T-cell (primary cell): ENCODE measurements around the gene SULT1E1. TPM values are rescaled to one million over a fixed set of nuclear protein-coding genes. Genes with fewer than 3 reads are reported as not detected.

Source experiments
- ATAC-seq, 4 experiments: fragments of 200-7000 bp in 3 of 4; fragments of 150-1000 bp in 1 of 4; cut with Tn5 transposase; replicated peaks in 1 of 4; 1 replicate in 3 of 4; 2 replicates in 1 of 4; pipeline ENCODE4 v1.10.0; 2021; ENCODE audit warnings: moderate library complexity in 3 of 4, mild to moderate bottlenecking in 2 of 4, moderate number of reproducible peaks in 1 of 4
- CTCF ChIA-PET, 2 donors: fragments of 300-600 bp; sonication (Branson Sonifier 250); formaldehyde crosslinking; loops; one replicate each; lab custom pipeline; 2022; ENCODE audit warnings: antibody characterized with exemption in 2 of 2; lab: Charles Lee
- POLR2A ChIA-PET, 2 donors: fragments of 300-600 bp; sonication (Branson Sonifier 250); formaldehyde crosslinking; loops; one replicate each; lab custom pipeline; 2022; ENCODE audit warnings: antibody characterized with exemption in 2 of 2; lab: Charles Lee
- DNase-seq, 35 experiments: peaks; one replicate each; pipeline versions ENCODE4 v3.0.0 to v3.0.0-alpha.2; 2013 to 2023
- H3K27ac ChIP-seq: one replicate; pipeline ENCODE4 v1.5.1; 2013; ENCODE audit warnings: low read length
- H3K27me3 ChIP-seq, 2 experiments: replicated peaks in 1 of 2; 1 replicate in 1 of 2; 2 replicates in 1 of 2; pipeline versions ENCODE4 v1.6.1 to v1.7.0; 2013; ENCODE audit warnings: low read length in 1 of 2, mixed read lengths in 1 of 2; ENCODE audit not compliant: control insufficient read depth in 2 of 2, insufficient read depth in 2 of 2; ENCODE audit errors: extremely low read depth in 1 of 2
- H3K36me3 ChIP-seq, 2 donors: 1 replicate in 1 of 2; 2 replicates in 1 of 2; pipeline versions ENCODE4 v1.6.1 to v1.7.0; 2013; ENCODE audit warnings: low read length in 1 of 2; ENCODE audit not compliant: control insufficient read depth in 2 of 2, insufficient read depth in 1 of 2; ENCODE audit errors: extremely low read depth in 1 of 2
- H3K4me1 ChIP-seq, 2 experiments: 1 replicate in 1 of 2; 2 replicates in 1 of 2; pipeline versions ENCODE4 v1.6.1 to v1.7.0; 2013; ENCODE audit warnings: low read length in 2 of 2, mixed read lengths in 1 of 2; ENCODE audit not compliant: insufficient read depth in 2 of 2, control insufficient read depth in 1 of 2; ENCODE audit errors: extremely low read depth in 1 of 2
- H3K4me3 ChIP-seq, 2 donors: 1 replicate in 1 of 2; 2 replicates in 1 of 2; pipeline versions ENCODE4 v1.5.1 to v1.7.0; 2013; ENCODE audit warnings: mild to moderate bottlenecking in 2 of 2, low read length in 1 of 2, moderate library complexity in 1 of 2; ENCODE audit not compliant: control insufficient read depth in 1 of 2; ENCODE audit errors: extremely low read depth in 1 of 2
- H3K9me3 ChIP-seq: 2 replicates; pipeline ENCODE4 v1.7.0; 2013
- H3K27ac Mint-ChIP-seq, 2 donors: one replicate each; pipeline ENCODE4 v1.8.0; 2020 to 2021; ENCODE audit warnings: mild to moderate bottlenecking in 2 of 2, mixed read lengths in 2 of 2
- H3K27me3 Mint-ChIP-seq, 2 donors: one replicate each; pipeline ENCODE4 v1.8.0; 2021 to 2022; ENCODE audit warnings: mixed read lengths in 2 of 2
- H3K36me3 Mint-ChIP-seq: one replicate; pipeline ENCODE4 v1.8.0; 2021; ENCODE audit warnings: mixed read lengths
- H3K4me1 Mint-ChIP-seq, 3 donors: one replicate each; pipeline ENCODE4 v1.8.0; 2020 to 2022; ENCODE audit warnings: mixed read lengths in 3 of 3, mild to moderate bottlenecking in 1 of 3
- H3K4me3 Mint-ChIP-seq, 3 donors: one replicate each; pipeline ENCODE4 v1.8.0; 2020 to 2022; ENCODE audit warnings: mild to moderate bottlenecking in 3 of 3, mixed read lengths in 3 of 3, moderate library complexity in 3 of 3
- H3K9me3 Mint-ChIP-seq, 3 donors: one replicate each; pipeline ENCODE4 v1.8.0; 2020 to 2022; ENCODE audit warnings: mixed read lengths in 3 of 3
- WGBS: methylation state at CpG from one replicate; pipeline ENCODE4 v1.1.5; 2013; ENCODE audit warnings: missing lambda C conversion rate; ENCODE audit not compliant: insufficient coverage; 5-methylcytosine and 5-hydroxymethylcytosine counted together
- total RNA-seq, 35 experiments: library from RNA in 6 of 35; stranded (reverse) in 6 of 35; fragments of 120-200 nt in 1 of 35; gene quantifications; one replicate each; pipeline versions ENCODE4 v1.2.1 to v1.2.4 and lab custom pipeline; 2013 to 2026

The SULT1E1 gene, protein sequence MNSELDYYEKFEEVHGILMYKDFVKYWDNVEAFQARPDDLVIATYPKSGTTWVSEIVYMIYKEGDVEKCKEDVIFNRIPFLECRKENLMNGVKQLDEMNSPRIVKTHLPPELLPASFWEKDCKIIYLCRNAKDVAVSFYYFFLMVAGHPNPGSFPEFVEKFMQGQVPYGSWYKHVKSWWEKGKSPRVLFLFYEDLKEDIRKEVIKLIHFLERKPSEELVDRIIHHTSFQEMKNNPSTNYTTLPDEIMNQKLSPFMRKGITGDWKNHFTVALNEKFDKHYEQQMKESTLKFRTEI
- total RNA-seq (not detected), total RNA-seq (lab: John Stamatoyannopoulos, UW) (0 reads per million in 29 experiments)
- 0.11 TPM for total RNA-seq (2013)

GRCh38 chr4:69860052-69860451 lies at the start of gene SULT1E1:
Gene SULT1E1, minus strand, starts transcription at chr4:69860145. Its CDS starts 2,501 bp downstream, at chr4:69857644.
- no CpG with 5 or more reads among the region's 1 CpG for WGBS
- Histone ChIP-seq H3K27ac (no peak within 1 kb of the TSS), H3K4me3 (no peak within 1 kb of the TSS), H3K9me3 (no peaks in the 10 kb centered on the region), H3K36me3 (no peaks in the 10 kb centered on the region), H3K27me3 (no peaks in the 10 kb centered on the region), H3K4me1 (no peaks in the 10 kb centered on the region)
- no peaks in the 10 kb centered on the region for H3K36me3 Mint-ChIP-seq
- no peak within 1 kb of the TSS for H3K4me3 Mint-ChIP-seq
- no peak within 1 kb of the TSS for H3K27ac Mint-ChIP-seq
- H3K27me3 Mint-ChIP-seq, result no peaks in the 10 kb centered on the region
- DNase-seq (no peak), ATAC-seq (no peak)
- no peaks in the 10 kb centered on the region for H3K4me1 Mint-ChIP-seq
- H3K9me3 Mint-ChIP-seq, result no peaks in the 10 kb centered on the region
- ChIA-PET POLR2A (no interaction called here), CTCF (no interaction called here)

- ATAC-seq (no peak), DNase-seq (no peak)
- Histone ChIP-seq H3K4me1 (no peaks in the 10 kb centered on the region), H3K36me3 (no peaks in the 10 kb centered on the region), H3K9me3 (no peaks in the 10 kb centered on the region), H3K4me3 (no peak overlapping the region), H3K27me3 (peaks cover 0 to 2% of the 10 kb centered on the region in 2 experiments), H3K27ac (no peak overlapping the region)
- ChIA-PET CTCF (interaction anchor here in 1 of 2 donors (0.7 kb wide), 1 partner anchor 84 kb away, joined by 3 read pairs; no protein-coding TSS in a partner anchor), POLR2A (interaction anchor here in 1 of 2 donors (0.7 kb wide), 1 partner anchor 1733 kb away, joined by 5 read pairs; no protein-coding TSS in a partner anchor)
- H3K4me3 Mint-ChIP-seq, result no peak overlapping the region
- no peaks in the 10 kb centered on the region for H3K36me3 Mint-ChIP-seq
- no peak overlapping the region for H3K27ac Mint-ChIP-seq
- H3K4me1 Mint-ChIP-seq, result no peaks in the 10 kb centered on the region
- no peaks in the 10 kb centered on the region for H3K9me3 Mint-ChIP-seq
- WGBS, result no CpG with 5 or more reads among the region's 4 CpGs
- peaks cover 0 to 4% of the 10 kb centered on the region in 2 donors for H3K27me3 Mint-ChIP-seq
These were observed 49.2 kb upstream of the SULT1E1 start for GRCh38 chr4:69909195-69909594.

GRCh38 chr4:69907151-69907550 lies 47.2 kb upstream of the SULT1E1 start:
- peaks cover 3 to 11% of the 10 kb centered on the region in 2 donors for H3K27me3 Mint-ChIP-seq
- CTCF ChIA-PET, result no interaction called here
- no peaks in the 10 kb centered on the region for H3K9me3 Mint-ChIP-seq
- no peak overlapping the region for H3K4me3 Mint-ChIP-seq
- H3K9me3 ChIP-seq, result no peaks in the 10 kb centered on the region
- H3K36me3 ChIP-seq, result no peaks in the 10 kb centered on the region
- H3K36me3 Mint-ChIP-seq, result no peaks in the 10 kb centered on the region
- no peaks in the 10 kb centered on the region for H3K4me1 ChIP-seq
- no peak for DNase-seq
- no peak overlapping the region for H3K4me3 ChIP-seq
- no peak overlapping the region for H3K27ac Mint-ChIP-seq
- peaks cover 0 to 2% of the 10 kb centered on the region in 2 experiments for H3K27me3 ChIP-seq
- POLR2A ChIA-PET, result no interaction called here
- no peak overlapping the region for H3K27ac ChIP-seq
- no CpG with 5 or more reads among the region's 1 CpG for WGBS
- H3K4me1 Mint-ChIP-seq, result no peaks in the 10 kb centered on the region
- no peak for ATAC-seq

DNA sequence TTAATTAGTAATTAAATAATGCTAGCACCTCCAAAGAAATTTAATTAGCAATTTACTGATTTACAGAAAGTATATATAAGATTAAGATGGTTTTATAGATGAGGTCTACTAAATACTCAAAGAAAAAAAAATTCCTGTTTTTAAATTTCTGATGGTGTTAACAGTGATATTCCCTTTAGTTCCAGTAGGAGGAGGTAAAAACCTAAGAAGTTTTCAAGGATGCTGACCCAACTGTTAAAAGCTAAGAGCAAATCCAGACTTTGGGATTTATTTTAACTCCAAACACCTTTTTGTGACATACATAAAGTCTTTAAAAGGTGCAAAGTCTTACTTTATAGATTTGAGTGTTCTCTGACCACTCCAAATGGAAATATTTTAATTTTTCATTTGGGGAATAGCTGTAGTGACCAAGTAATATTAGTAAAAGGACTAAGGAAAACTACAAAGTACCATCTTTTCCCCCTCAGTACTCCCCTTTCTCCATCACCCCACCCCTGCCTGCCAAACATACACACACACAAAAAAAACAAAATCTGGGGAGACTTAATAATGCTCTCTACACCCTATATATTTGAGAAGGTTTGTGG lies 36.7 kb upstream of the SULT1E1 start:
- Mint-ChIP-seq H3K27me3 (peaks cover 7 to 25% of the 10 kb centered on the region in 2 donors), H3K36me3 (no peaks in the 10 kb centered on the region), H3K27ac (no peak overlapping the region), H3K9me3 (no peaks in the 10 kb centered on the region), H3K4me1 (no peaks in the 10 kb centered on the region), H3K4me3 (no peak overlapping the region)
- ATAC-seq (no peak), DNase-seq (no peak)
- H3K36me3 ChIP-seq, result no peaks in the 10 kb centered on the region
- no peaks in the 10 kb centered on the region for H3K27me3 ChIP-seq
- ChIA-PET CTCF (no interaction called here), POLR2A (no interaction called here)
- no peaks in the 10 kb centered on the region for H3K4me1 ChIP-seq
- no peaks in the 10 kb centered on the region for H3K9me3 ChIP-seq
- H3K4me3 ChIP-seq, result no peak overlapping the region
- no peak overlapping the region for H3K27ac ChIP-seq

DNA sequence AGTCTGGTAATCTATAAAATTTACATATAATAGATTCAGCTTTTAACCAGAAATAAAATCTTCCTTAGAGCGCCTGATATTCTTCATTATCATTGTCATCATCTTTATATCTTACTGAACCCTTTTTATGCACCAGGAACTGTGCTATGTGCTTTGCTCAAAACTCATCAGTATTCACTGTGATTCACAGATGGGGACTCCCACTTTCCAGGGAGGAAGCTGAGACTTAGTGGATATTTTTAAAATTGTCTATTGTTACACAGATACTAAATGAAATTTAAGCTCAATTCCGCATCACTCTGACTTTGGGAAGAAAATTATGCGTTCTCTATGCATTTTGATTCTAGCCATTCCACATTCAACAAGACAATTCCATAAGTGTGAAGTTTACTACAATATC lies 34.8 kb upstream of the SULT1E1 start:
- H3K36me3 ChIP-seq, result no peaks in the 10 kb centered on the region
- no peaks in the 10 kb centered on the region for H3K4me1 ChIP-seq
- WGBS, result 80% methylated on average over 1 of the region's 3 CpGs
- Mint-ChIP-seq H3K27ac (no peak overlapping the region), H3K9me3 (no peaks in the 10 kb centered on the region), H3K4me3 (no peak overlapping the region), H3K4me1 (no peaks in the 10 kb centered on the region), H3K36me3 (no peaks in the 10 kb centered on the region), H3K27me3 (peaks cover 6 to 25% of the 10 kb centered on the region in 2 donors)
- no peak overlapping the region for H3K27ac ChIP-seq
- POLR2A ChIA-PET, result no interaction called here
- no peak overlapping the region for H3K4me3 ChIP-seq
- H3K9me3 ChIP-seq, result no peaks in the 10 kb centered on the region
- no peak for DNase-seq
- ATAC-seq, result no peak
- CTCF ChIA-PET, result interaction anchor here in 1 of 2 donors (0.6 to 0.8 kb wide), 2 partner anchors 10 to 17 kb away, joined by 3 read pairs; no protein-coding TSS in a partner anchor
- no peaks in the 10 kb centered on the region for H3K27me3 ChIP-seq

GRCh38 chr4:69894186-69894585 lies 34.2 kb upstream of the SULT1E1 start:
- no peaks in the 10 kb centered on the region for H3K4me1 ChIP-seq
- CTCF ChIA-PET, result interaction anchor here in 1 of 2 donors (0.8 kb wide), 1 partner anchor 17 kb away, joined by 3 read pairs; no protein-coding TSS in a partner anchor
- WGBS, result 86% methylated on average over 1 of the region's 5 CpGs
- Mint-ChIP-seq H3K27ac (no peak overlapping the region), H3K4me1 (no peaks in the 10 kb centered on the region), H3K27me3 (peaks cover 6 to 25% of the 10 kb centered on the region in 2 donors), H3K4me3 (no peak overlapping the region), H3K36me3 (no peaks in the 10 kb centered on the region), H3K9me3 (no peaks in the 10 kb centered on the region)
- no peaks in the 10 kb centered on the region for H3K36me3 ChIP-seq
- DNase-seq, result no peak
- H3K9me3 ChIP-seq, result no peaks in the 10 kb centered on the region
- POLR2A ChIA-PET, result no interaction called here
- H3K27ac ChIP-seq, result no peak overlapping the region
- no peaks in the 10 kb centered on the region for H3K27me3 ChIP-seq
- H3K4me3 ChIP-seq, result no peak overlapping the region
- no peak for ATAC-seq
